22Rv1 (cell line): ENCODE data around the gene CRYGA.

Experiments
- ZFX ChIP-seq: fragments of 450-650 bp; IDR thresholded peaks from 2 replicates; pipeline ENCODE4 v1.6.1; 2017; ENCODE audit warnings: antibody characterized with exemption, borderline replicate concordance
- TF ChIP-seq, protein P1 (sequence below): fragments of 450-650 bp; IDR thresholded peaks from 2 replicates; pipeline ENCODE4 v1.5.1; 2017; ENCODE audit warnings: mild to moderate bottlenecking

DNA sequence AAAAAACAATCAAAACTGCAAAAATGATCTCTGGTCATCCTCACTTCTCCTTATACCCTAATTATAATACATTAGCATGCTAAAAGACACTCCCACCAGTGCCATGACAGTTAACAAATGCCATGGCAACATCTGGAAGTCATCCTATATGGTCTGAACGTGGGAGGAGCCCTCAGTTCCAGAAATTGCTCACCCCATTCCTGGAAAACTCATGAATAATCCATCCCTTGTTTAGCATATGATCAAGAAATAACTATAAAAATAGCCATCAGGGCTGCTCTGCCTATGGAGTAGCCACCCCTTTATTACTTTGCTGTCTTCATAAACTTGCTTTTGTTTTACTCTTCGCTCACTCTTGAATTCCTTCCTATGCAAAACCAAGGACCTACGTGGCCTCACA is 32.1 kb upstream of the CRYGA start:
- TF ChIP-seq, protein P1, sequence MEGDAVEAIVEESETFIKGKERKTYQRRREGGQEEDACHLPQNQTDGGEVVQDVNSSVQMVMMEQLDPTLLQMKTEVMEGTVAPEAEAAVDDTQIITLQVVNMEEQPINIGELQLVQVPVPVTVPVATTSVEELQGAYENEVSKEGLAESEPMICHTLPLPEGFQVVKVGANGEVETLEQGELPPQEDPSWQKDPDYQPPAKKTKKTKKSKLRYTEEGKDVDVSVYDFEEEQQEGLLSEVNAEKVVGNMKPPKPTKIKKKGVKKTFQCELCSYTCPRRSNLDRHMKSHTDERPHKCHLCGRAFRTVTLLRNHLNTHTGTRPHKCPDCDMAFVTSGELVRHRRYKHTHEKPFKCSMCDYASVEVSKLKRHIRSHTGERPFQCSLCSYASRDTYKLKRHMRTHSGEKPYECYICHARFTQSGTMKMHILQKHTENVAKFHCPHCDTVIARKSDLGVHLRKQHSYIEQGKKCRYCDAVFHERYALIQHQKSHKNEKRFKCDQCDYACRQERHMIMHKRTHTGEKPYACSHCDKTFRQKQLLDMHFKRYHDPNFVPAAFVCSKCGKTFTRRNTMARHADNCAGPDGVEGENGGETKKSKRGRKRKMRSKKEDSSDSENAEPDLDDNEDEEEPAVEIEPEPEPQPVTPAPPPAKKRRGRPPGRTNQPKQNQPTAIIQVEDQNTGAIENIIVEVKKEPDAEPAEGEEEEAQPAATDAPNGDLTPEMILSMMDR, result no peak
- no peak for TF ChIP-seq ZFX
